Islet precursor cell (in vitro differentiated cells): ENCODE measurements around the gene ZNF365.
"Not testable (repeated sequence)": the region's sequence is repeated elsewhere in the genome, so short reads cannot be mapped to it uniquely, and the experiment has no call there.

Experiments
- DNase-seq: peaks from one replicate; pipeline ENCODE4 v3.0.0-alpha.2; 2018

The ZNF365 gene

GRCh38 chr10:62373995-62374861 lies at the start of gene ZNF365:
TSS of gene ZNF365 (plus strand) at chr10:62374369. CDS start at chr10:62376194, 1,825 bp downstream.
- DNase-seq: peak; percentile 78

GRCh38 chr10:62326176-62326575 lies 48.0 kb upstream of the ZNF365 start:
- DNase-seq: no peak

GRCh38 chr10:62327885-62328284 lies 46.3 kb upstream of the ZNF365 start:
- no peak for DNase-seq

GRCh38 chr10:62330213-62330612 lies 44.0 kb upstream of the ZNF365 start:
- DNase-seq: no peak

GRCh38 chr10:62332406-62332805 lies 41.8 kb upstream of the ZNF365 start:
- no peak for DNase-seq

GRCh38 chr10:62333135-62333889 lies 40.9 kb upstream of the ZNF365 start:
- no peak for DNase-seq

- DNase-seq: no peak
Observed at GRCh38 chr10:62333988-62334682, 40.0 kb upstream of the ZNF365 start.

GRCh38 chr10:62335326-62335725 lies 38.8 kb upstream of the ZNF365 start:
- no peak for DNase-seq

GRCh38 chr10:62336404-62336803 lies 37.8 kb upstream of the ZNF365 start:
- no peak for DNase-seq

- DNase-seq: no peak
Observed at GRCh38 chr10:62341419-62341818, 32.8 kb upstream of the ZNF365 start.

- no peak for DNase-seq
Observed at GRCh38 chr10:62343000-62343399, 31.2 kb upstream of the ZNF365 start.

GRCh38 chr10:62348029-62348428 lies 26.1 kb upstream of the ZNF365 start:
- no peak for DNase-seq

GRCh38 chr10:62352356-62352970 lies 21.7 kb upstream of the ZNF365 start:
- no peak for DNase-seq

GRCh38 chr10:62354916-62355315 lies 19.3 kb upstream of the ZNF365 start:
- no peak for DNase-seq

GRCh38 chr10:62356447-62356846 lies 17.7 kb upstream of the ZNF365 start:
- DNase-seq: no peak

- DNase-seq: not testable (repeated sequence)
Observed at GRCh38 chr10:62358151-62358550, 16.0 kb upstream of the ZNF365 start.

GRCh38 chr10:62373639-62373994 lies 552 bp upstream of the ZNF365 start:
- DNase-seq: no peak

GRCh38 chr10:62374862-62375710 lies 917 bp downstream of the ZNF365 start:
- DNase-seq: no peak

GRCh38 chr10:62376071-62377025 lies 2.2 kb downstream of the ZNF365 start:
- no peak for DNase-seq

- no peak for DNase-seq
Observed at GRCh38 chr10:62377026-62377415, 2.9 kb downstream of the ZNF365 start.

GRCh38 chr10:62377966-62378365 lies 3.8 kb downstream of the ZNF365 start:
- DNase-seq: no peak
